HG03457 (cell line): ENCODE data around the gene TLE3.

Source experiments
- ATAC-seq: cut with Tn5 transposase; IDR thresholded peaks from one replicate; pipeline ENCODE4 v1.9.1; 2021; ENCODE audit warnings: moderate number of reproducible peaks; ENCODE audit not compliant: unreplicated experiment

Gene TLE3

GRCh38 chr15:70014860-70015490, 82.7 kb downstream of the TLE3 start:
- ATAC-seq, result peak; percentile 78

GRCh38 chr15:70014331-70014730, 83.4 kb downstream of the TLE3 start:
- ATAC-seq, result no peak

GRCh38 chr15:70013656-70014313, 83.9 kb downstream of the TLE3 start:
- ATAC-seq, result no peak

- no peak for ATAC-seq
Observed at GRCh38 chr15:70012895-70013294, 84.8 kb downstream of the TLE3 start.

- ATAC-seq, result no peak
Observed at GRCh38 chr15:70008697-70009290, 88.9 kb downstream of the TLE3 start.

- no peak for ATAC-seq
Observed at GRCh38 chr15:70006259-70007147, 91.2 kb downstream of the TLE3 start.

GRCh38 chr15:70004826-70005225, 92.9 kb downstream of the TLE3 start:
- ATAC-seq, result no peak

- no peak for ATAC-seq
Observed at GRCh38 chr15:70002897-70003296, 94.8 kb downstream of the TLE3 start.

- no peak for ATAC-seq
Observed at GRCh38 chr15:70001859-70002258, 95.9 kb downstream of the TLE3 start.

- ATAC-seq, result no peak
Observed at GRCh38 chr15:69999392-70000085, 98.2 kb downstream of the TLE3 start.

- no peak for ATAC-seq
Observed at GRCh38 chr15:69998541-69999391, 99.0 kb downstream of the TLE3 start.

- ATAC-seq, result no peak
Observed at GRCh38 chr15:69997813-69998212, 99.9 kb downstream of the TLE3 start.
